Ishikawa (cell line): ENCODE measurements around the gene RNF11.

Experiments used
- EGR1 ChIP-seq: IDR thresholded peaks from 2 replicates; pipeline ENCODE4 v1.6.1; 2012
- EP300 ChIP-seq: IDR thresholded peaks from 2 replicates; pipeline ENCODE4 v1.6.1; 2012; ENCODE audit warnings: borderline replicate concordance
- NFIC ChIP-seq: IDR thresholded peaks from 2 replicates; pipeline ENCODE4 v1.6.1; 2012

GRCh38 chr1:51303751-51304251, 67.7 kb downstream of the RNF11 start:
- no peak for TF ChIP-seq EP300
- no peak for TF ChIP-seq NFIC
- no peak for TF ChIP-seq EGR1
